HepG2 (cell line): ENCODE measurements around the gene SRD5A1. TPM values are rescaled to one million over a fixed set of nuclear protein-coding genes. Genes with fewer than 3 reads are reported as not detected.

Source experiments
- ATAC-seq: fragments of 200-7000 bp; cut with Tn5 transposase; 3 replicates; pipeline ENCODE4 v1.9.1; 2020; ENCODE audit warnings: mild to moderate bottlenecking, moderate library complexity
- BruUV-seq: library from RNA; stranded (reverse); fragments of 400-500 nt; replicated peaks from 2 replicates; lab custom pipeline; 2021; lab: Mats Ljungman, UMichigan
- CTCF ChIA-PET: fragments of 300-600 bp; formaldehyde crosslinking; extraction: SDS; loops from one replicate; lab custom pipeline; 2021; ENCODE audit warnings: low total read pairs, inconsistent platforms, low intra/inter-chr PET ratio; lab: Yijun Ruan, JAX
- POLR2A ChIA-PET: fragments of 350-600 bp; sonication (Branson Sonifier 250); formaldehyde crosslinking; loops from one replicate; lab custom pipeline; 2020; ENCODE audit warnings: antibody characterized with exemption, inconsistent platforms; lab: Yijun Ruan, JAX
- DNase-seq: peaks from one replicate; pipeline ENCODE4 v3.0.0-alpha.2; 2015; ENCODE audit warnings: low spot score
- FAIRE-seq: peaks from 3 replicates; lab custom pipeline; 2011; peaks lifted over from hg19 to GRCh38; lab: Jason Lieb, UNC
- H2AFZ ChIP-seq: one replicate; pipeline ENCODE4 v1.6.1; 2011; ENCODE audit warnings: low read length, inconsistent platforms
- H3K27ac ChIP-seq: fragments of 300-600 bp; 3 replicates; pipeline ENCODE4 v1.8.0; 2011; ENCODE audit warnings: mixed run types, mild to moderate bottlenecking, mixed read lengths, low read length, inconsistent platforms; ENCODE audit not compliant: insufficient read depth; ENCODE audit errors: extremely low read length
- H3K27me3 ChIP-seq, 2 experiments: fragments of 200-600 bp in 1 of 2; 2 replicates in 1 of 2; 3 replicates in 1 of 2; pipeline versions ENCODE4 v1.6.0 to v1.8.0; 2011; ENCODE audit warnings: low read length in 2 of 2, mild to moderate bottlenecking in 2 of 2, moderate library complexity in 2 of 2, inconsistent platforms in 1 of 2; ENCODE audit not compliant: insufficient read depth in 2 of 2, control insufficient read depth in 1 of 2
- H3K36me3 ChIP-seq, 2 experiments: fragments of 200-600 bp in 1 of 2; replicated peaks in 1 of 2; 2 replicates in 1 of 2; 3 replicates in 1 of 2; pipeline versions ENCODE4 v1.5.1 to v1.8.0; 2011; ENCODE audit warnings: low read length in 2 of 2, inconsistent platforms in 1 of 2; ENCODE audit not compliant: insufficient read depth in 2 of 2, control insufficient read depth in 1 of 2
- H3K4me1 ChIP-seq: 2 replicates; pipeline ENCODE4 v1.5.1; 2012; ENCODE audit warnings: low read length, inconsistent platforms; ENCODE audit not compliant: insufficient read depth
- H3K4me2 ChIP-seq: 2 replicates; pipeline ENCODE4 v1.6.0; 2011; ENCODE audit warnings: low read depth, low read length, inconsistent platforms
- H3K4me3 ChIP-seq, 3 experiments: fragments of 200-600 bp in 1 of 3; sonication (generic), shearing (Covaris generic) in 1 of 3; replicated peaks in 1 of 3; 2 replicates each; pipeline ENCODE4 v1.5.1; 2011 to 2016; ENCODE audit warnings: low read length in 3 of 3, inconsistent platforms in 2 of 3, low read depth in 2 of 3, mild to moderate bottlenecking in 2 of 3, control low read depth in 1 of 3, mixed read lengths in 1 of 3; ENCODE audit not compliant: insufficient read depth in 1 of 3
- H3K79me2 ChIP-seq: one replicate; pipeline ENCODE4 v1.6.1; 2011; ENCODE audit warnings: low read length, inconsistent platforms; ENCODE audit not compliant: insufficient read depth
- H3K9ac ChIP-seq: 2 replicates; pipeline ENCODE4 v1.6.0; 2011; ENCODE audit warnings: mild to moderate bottlenecking, low read depth, low read length, inconsistent platforms; ENCODE audit not compliant: insufficient read depth
- H3K9me3 ChIP-seq: 2 replicates; pipeline ENCODE4 v1.5.1; 2012; ENCODE audit warnings: mild to moderate bottlenecking, low read length
- H4K20me1 ChIP-seq: 2 replicates; pipeline ENCODE4 v1.6.0; 2011; ENCODE audit warnings: inconsistent platforms, mild to moderate bottlenecking, low read length, moderate library complexity; ENCODE audit not compliant: insufficient read depth
- AHR ChIP-seq: IDR thresholded peaks from 2 replicates; pipeline ENCODE4 v1.6.1; 2018; ENCODE audit warnings: missing genetic modification reagents, missing compliant biosample characterization
- GATAD2A ChIP-seq: IDR thresholded peaks from 2 replicates; pipeline ENCODE4 v1.6.1; 2016
- PCBP1 ChIP-seq: fragments of 200-400 bp; formaldehyde crosslinking; IDR thresholded peaks from 2 replicates; pipeline ENCODE4 v1.6.1; 2017; ENCODE audit warnings: mild to moderate bottlenecking, low read depth, low read length, borderline replicate concordance
- REXO4 ChIP-seq: sonication (generic); formaldehyde crosslinking; IDR thresholded peaks from 2 replicates; pipeline ENCODE4 v1.8.0; 2022; ENCODE audit warnings: missing genetic modification reagents, mild to moderate bottlenecking, borderline replicate concordance
- SKI ChIP-seq: fragments of 450-650 bp; IDR thresholded peaks from one replicate; pipeline ENCODE4 v1.6.1; 2018; ENCODE audit warnings: mild to moderate bottlenecking; ENCODE audit not compliant: partially characterized antibody
- ZNF260 ChIP-seq: sonication (generic); formaldehyde crosslinking; IDR thresholded peaks from 2 replicates; pipeline ENCODE4 v1.4.0; 2020; ENCODE audit warnings: missing genetic modification reagents, low read depth, mild to moderate bottlenecking, borderline replicate concordance
- ZNF792 ChIP-seq: IDR thresholded peaks from 2 replicates; pipeline ENCODE4 v1.6.1; 2016
- WGBS: methylation state at CpG from one replicate; pipeline ENCODE4 v1.1.6; 2017; ENCODE audit warnings: low lambda C conversion rate; 5-methylcytosine and 5-hydroxymethylcytosine counted together
- in situ Hi-C: cut with HindIII; loops from 2 replicates; pipeline ENCODE4 v1.10.0; 2017; ENCODE audit warnings: low pct_unique_long_range_greater_than_20kb; ENCODE audit not compliant: extremely low pct_ligation_motif_present
- intact Hi-C: fragments of 100-400 bp; cut with micrococcal nuclease; formaldehyde crosslinking; loops from one replicate; pipeline ENCODE4 v1.10.0; 2022; ENCODE audit not compliant: unreplicated experiment
- polyA plus RNA-seq, 8 experiments: library from polyadenylated mRNA; depleted of rRNA in 3 of 8; stranded (reverse) in 7 of 8; unstranded in 1 of 8; fragments of >200 nt; fragmentation: Illumina TruSeq in 4 of 8; extraction: Trizol in 4 of 8; gene quantifications; 2 replicates each; pipeline versions ENCODE4 v1.2.1 to v1.2.3, GENCODE V29; 2011 to 2016; ENCODE audit warnings: low read depth in 4 of 8, missing spikeins in 1 of 8, mixed read lengths in 1 of 8; ENCODE audit not compliant: insufficient read depth in 1 of 8
- total RNA-seq, 5 experiments: library from RNA; depleted of rRNA; stranded (reverse); fragments of >200 nt; fragmentation: Illumina TruSeq; extraction: Trizol; gene quantifications; 2 replicates each; pipeline ENCODE4 v1.2.3, GENCODE V29; 2016; ENCODE audit warnings: low read depth in 1 of 5
- TF ChIP-seq, protein P1 (sequence below): sonication (generic); formaldehyde crosslinking; IDR thresholded peaks from 2 replicates; pipeline ENCODE4 v1.5.0; 2020; ENCODE audit warnings: missing genetic modification reagents
- TF ChIP-seq, protein P2 (sequence below): sonication (generic); formaldehyde crosslinking; IDR thresholded peaks from 2 replicates; pipeline ENCODE4 v1.4.0; 2020; ENCODE audit warnings: mild to moderate bottlenecking, missing genetic modification reagents
- TF ChIP-seq, protein P3 (sequence below): sonication (generic); formaldehyde crosslinking; IDR thresholded peaks from 2 replicates; pipeline ENCODE4 v1.4.0; 2020; ENCODE audit warnings: mild to moderate bottlenecking, missing genetic modification reagents, borderline replicate concordance
- TF ChIP-seq, protein P4 (sequence below): sonication (generic); formaldehyde crosslinking; IDR thresholded peaks from 2 replicates; pipeline ENCODE4 v1.8.0; 2022; ENCODE audit warnings: missing genetic modification reagents, mild to moderate bottlenecking, inconsistent platforms, borderline replicate concordance
- TF ChIP-seq, protein P5 (sequence below): sonication (generic); formaldehyde crosslinking; conservative IDR thresholded peaks from 2 replicates; pipeline ENCODE4 v1.8.0; 2022; ENCODE audit warnings: missing genetic modification reagents

SRD5A1 gene
- total and polyA plus RNA-seq, 2 of the 13 experiments (the other 11 are each of a cell fraction or from before 2014, with no cell fraction given) = 6.1 to 9.9 TPM

DNA sequence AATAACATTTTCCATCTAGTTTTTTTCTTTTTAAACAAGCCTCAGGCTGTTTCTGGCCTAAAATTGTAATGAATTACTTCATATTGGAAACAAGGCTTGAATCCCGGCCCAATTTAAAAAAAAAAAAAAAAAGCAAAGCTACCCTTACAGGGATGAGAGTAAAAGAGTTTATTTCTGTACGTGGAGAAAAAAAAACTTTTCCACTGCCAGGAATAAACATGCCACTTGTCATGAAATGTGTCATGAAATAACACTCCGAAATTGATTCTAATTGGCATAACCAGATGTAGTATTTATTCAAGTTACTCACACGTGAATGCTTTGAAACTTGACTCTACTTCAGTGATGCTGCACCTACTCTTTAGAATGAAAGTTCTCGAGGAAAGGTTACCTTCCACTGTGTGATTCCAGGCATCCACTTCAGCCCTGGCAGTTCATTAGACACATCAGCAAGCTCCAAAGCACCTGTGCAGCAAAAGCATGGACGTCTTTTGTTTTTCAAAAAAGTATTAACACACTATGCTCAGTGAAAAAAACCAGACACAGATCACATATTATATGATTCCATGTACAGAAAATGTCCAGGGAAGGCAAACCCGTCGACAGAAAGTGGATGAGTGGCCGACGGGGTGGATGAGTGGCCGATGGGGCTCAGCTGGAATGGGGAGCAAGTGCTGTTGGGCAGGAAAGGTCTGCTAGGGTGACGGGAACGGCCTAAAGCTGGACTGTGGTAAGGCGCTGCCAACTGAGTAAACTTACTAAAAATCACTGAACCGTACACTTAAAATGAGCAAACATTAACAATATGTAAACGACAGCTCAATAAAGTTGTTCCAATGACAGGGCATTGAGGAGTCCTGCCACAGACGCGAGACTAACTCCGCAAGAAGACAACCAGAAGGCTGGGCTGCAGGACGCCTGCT, 21.6 kb upstream of the SRD5A1 start (continued):
- TF ChIP-seq SKI (no peak), PCBP1 (no peak), GATAD2A (CRISPR knock-in tag) (no peak)
- TF ChIP-seq, protein P1, sequence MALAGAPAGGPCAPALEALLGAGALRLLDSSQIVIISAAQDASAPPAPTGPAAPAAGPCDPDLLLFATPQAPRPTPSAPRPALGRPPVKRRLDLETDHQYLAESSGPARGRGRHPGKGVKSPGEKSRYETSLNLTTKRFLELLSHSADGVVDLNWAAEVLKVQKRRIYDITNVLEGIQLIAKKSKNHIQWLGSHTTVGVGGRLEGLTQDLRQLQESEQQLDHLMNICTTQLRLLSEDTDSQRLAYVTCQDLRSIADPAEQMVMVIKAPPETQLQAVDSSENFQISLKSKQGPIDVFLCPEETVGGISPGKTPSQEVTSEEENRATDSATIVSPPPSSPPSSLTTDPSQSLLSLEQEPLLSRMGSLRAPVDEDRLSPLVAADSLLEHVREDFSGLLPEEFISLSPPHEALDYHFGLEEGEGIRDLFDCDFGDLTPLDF = no peak

DNA sequence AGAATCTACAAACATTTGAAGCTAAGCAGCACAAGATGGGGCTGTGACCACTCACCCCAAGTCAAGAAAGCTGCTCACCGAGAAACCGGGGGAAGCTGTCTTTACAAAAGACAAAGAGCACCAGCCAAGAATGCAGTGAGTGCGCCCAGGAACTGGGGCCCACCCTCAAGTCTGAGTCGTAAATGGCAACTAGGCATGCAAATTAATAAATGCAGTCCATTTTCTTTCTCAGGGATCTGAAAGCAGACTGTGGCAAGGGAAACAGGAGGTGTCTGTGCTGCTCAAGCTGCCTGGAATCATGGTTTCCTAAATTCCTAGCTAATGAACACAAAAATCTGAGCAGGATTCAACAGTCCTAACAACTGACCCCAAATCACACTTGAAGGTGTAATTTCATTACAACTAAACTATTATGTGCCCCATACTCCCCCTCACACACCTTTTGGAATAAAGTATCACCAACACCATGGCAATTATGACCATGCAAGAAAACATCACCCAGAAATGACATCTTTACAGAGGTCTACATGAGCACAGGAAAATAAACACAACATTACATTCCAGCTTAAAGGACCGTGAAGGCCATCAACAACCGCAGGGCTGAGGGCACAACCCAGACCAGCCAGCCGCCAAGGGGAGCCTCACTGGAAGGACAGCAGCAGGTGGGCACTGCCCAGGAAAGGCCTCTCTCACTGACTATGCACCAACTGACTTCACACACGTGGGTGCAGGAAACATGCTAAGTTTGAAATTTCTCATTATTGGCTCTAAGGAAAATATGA, 18.0 kb upstream of the SRD5A1 start:
- Histone ChIP-seq H3K27ac (no peak overlapping the region), H3K4me1 (no peaks in the 10 kb centered on the region), H3K9me3 (no peaks in the 10 kb centered on the region), H3K79me2 (peaks cover 10% of the 10 kb centered on the region), H2AFZ (no peak overlapping the region), H3K27me3 (no peaks in the 10 kb centered on the region), H3K9ac (no peak overlapping the region), H3K4me2 (no peak overlapping the region), H3K36me3 (peaks cover 55 to 91% of the 10 kb centered on the region in 2 experiments), H3K4me3 (no peak overlapping the region), H4K20me1 (no peaks in the 10 kb centered on the region)
- ATAC-seq (no peak), DNase-seq (no peak), FAIRE-seq (no peak)
- BruUV-seq = no TSS peak
- ChIA-PET CTCF (no interaction called here), POLR2A (no interaction called here)
- in situ Hi-C loops = no loop called here
- 97% methylated on average over 8 of the region's 8 CpGs for WGBS
- intact Hi-C loops = no loop called here
- TF ChIP-seq AHR (CRISPR knock-in tag) (no peak), REXO4 (CRISPR knock-in tag) (no peak), ZNF792 (CRISPR knock-in tag) (no peak), ZNF260 (CRISPR knock-in tag) (no peak)
- TF ChIP-seq, protein P2, sequence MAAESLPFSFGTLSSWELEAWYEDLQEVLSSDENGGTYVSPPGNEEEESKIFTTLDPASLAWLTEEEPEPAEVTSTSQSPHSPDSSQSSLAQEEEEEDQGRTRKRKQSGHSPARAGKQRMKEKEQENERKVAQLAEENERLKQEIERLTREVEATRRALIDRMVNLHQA (CRISPR knock-in tag) = no peak
- TF ChIP-seq, protein P3, sequence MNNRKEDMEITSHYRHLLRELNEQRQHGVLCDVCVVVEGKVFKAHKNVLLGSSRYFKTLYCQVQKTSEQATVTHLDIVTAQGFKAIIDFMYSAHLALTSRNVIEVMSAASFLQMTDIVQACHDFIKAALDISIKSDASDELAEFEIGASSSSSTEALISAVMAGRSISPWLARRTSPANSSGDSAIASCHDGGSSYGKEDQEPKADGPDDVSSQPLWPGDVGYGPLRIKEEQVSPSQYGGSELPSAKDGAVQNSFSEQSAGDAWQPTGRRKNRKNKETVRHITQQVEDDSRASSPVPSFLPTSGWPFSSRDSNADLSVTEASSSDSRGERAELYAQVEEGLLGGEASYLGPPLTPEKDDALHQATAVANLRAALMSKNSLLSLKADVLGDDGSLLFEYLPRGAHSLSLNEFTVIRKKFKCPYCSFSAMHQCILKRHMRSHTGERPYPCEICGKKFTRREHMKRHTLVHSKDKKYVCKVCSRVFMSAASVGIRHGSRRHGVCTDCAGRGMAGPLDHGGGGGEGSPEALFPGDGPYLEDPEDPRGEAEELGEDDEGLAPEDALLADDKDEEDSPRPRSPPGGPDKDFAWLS (CRISPR knock-in tag) = no peak
- TF ChIP-seq, protein P4, sequence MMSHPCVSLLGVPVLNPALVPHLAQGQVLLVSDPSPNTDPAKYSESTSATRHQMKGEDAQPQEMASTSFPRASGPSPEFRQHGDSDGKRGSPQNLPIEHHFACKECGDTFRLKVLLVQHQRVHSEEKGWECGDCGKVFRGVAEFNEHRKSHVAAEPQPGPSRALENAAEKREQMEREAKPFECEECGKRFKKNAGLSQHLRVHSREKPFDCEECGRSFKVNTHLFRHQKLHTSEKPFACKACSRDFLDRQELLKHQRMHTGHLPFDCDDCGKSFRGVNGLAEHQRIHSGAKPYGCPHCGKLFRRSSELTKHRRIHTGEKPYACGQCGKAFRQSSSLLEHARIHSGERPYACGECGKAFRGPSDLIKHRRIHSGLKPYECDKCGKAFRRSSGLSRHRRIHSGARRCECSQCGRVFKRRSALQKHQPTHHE = no peak
- TF ChIP-seq, protein P5, sequence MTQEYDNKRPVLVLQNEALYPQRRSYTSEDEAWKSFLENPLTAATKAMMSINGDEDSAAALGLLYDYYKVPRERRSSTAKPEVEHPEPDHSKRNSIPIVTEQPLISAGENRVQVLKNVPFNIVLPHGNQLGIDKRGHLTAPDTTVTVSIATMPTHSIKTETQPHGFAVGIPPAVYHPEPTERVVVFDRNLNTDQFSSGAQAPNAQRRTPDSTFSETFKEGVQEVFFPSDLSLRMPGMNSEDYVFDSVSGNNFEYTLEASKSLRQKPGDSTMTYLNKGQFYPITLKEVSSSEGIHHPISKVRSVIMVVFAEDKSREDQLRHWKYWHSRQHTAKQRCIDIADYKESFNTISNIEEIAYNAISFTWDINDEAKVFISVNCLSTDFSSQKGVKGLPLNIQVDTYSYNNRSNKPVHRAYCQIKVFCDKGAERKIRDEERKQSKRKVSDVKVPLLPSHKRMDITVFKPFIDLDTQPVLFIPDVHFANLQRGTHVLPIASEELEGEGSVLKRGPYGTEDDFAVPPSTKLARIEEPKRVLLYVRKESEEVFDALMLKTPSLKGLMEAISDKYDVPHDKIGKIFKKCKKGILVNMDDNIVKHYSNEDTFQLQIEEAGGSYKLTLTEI (CRISPR knock-in tag) = no peak
